ENCODE measurements around the gene LYVE1.

- TF ChIP-seq CTCF (IDR thresholded peaks at IDR 0.05 in 4 of 5, conservative IDR thresholded peaks at IDR 0.05 in 1 of 5), result peak in 2 of 5 experiments; percentile 38 to 41
- TF ChIP-seq POLR2A (IDR thresholded peaks at IDR 0.05), result no peak
These were observed 3.7 kb downstream of the LYVE1 start for GRCh38 chr11:10564696-10565318.
